ENCODE results near the gene GFOD2.

GFOD2 gene

DNA sequence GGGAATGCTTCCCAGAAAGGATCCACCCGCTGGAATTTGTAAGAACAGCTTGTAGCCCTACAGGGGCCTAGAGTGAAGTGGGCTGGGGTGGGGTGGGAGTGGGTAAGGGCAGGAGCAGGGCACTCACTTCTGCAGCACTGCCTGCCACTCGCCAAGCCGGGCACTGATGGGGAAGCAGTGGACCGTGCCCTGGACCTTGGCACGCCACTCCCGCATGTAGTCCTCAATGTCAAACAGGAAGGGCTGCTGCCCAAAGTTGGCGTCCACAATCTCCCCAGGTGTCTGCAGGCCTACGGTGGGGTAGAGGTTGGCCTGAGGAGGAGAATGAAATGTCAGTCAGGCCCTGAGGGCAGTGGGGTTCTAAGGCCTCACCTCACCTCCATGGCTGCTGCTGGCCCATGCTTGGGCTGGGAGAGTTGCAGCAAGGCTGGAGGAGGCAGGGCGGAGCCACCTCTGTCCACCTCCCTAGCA, 15.7 kb upstream of the GFOD2 start:
- TF ChIP-seq TAF1 (IDR thresholded peaks at IDR 0.05; ENCODE audit: low read depth, low read length) (no peak), POLR2AphosphoS5 (IDR thresholded peaks at IDR 0.05; ENCODE audit: low read depth, low read length) (no peak), PAX5 (IDR thresholded peaks at IDR 0.05; ENCODE audit: insufficient read depth, low read length, severe bottlenecking) (no peak), POU2F2 (IDR thresholded peaks at IDR 0.05; ENCODE audit: low read depth, low read length) (no peak), POLR2A (IDR thresholded peaks at IDR 0.05; ENCODE audit: low read depth, low read length) (no peak), SPI1 (IDR thresholded peaks at IDR 0.05; ENCODE audit: low read depth, low read length) (no peak)
- DNase-seq (ENCODE audit: insufficient read length, low spot score) (no peak), FAIRE-seq (no peak)

DNA sequence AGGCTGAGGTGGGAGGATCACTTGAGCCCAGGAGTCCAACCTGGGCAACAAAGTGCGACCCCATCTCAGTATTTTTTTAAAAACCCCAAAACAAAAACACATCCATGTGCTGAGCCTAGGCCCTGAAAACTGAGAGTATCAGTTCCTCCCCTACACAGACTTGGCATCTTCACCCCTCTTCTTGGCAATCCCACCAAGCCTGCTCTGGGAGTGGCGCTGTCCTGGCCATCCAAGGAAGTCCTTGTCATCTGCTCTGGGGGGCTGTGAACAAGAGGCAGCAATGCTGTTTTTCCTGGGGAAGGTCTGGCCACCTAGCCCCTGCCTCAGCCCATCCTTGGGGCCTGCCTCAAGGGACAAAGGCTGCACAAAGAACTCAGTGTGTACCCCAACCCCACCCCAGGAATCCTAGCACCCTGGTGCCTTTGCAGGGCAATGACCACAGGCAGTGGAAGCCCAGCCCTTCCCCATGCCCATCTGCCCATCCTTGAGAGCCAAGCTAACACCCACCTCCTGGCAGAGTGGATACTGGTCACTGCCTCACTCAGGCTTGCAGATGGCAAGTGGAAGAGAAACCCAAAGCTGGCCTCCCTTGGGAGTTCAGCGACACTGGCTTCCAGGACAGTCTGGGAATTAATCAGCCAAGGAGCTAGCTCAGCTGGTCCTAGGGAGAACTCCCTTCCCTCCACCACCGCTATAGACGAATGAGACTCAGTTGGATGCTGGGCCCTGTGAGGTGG, 14.8 kb upstream of the GFOD2 start:
- DNase-seq (ENCODE audit: insufficient read length, low spot score): no peak
- no peak for FAIRE-seq
- TF ChIP-seq PAX5 (IDR thresholded peaks at IDR 0.05; ENCODE audit: insufficient read depth, low read length, severe bottlenecking): no peak
- no peak for TF ChIP-seq POU2F2 (IDR thresholded peaks at IDR 0.05; ENCODE audit: low read depth, low read length)
- TF ChIP-seq SPI1 (IDR thresholded peaks at IDR 0.05; ENCODE audit: low read depth, low read length): no peak
- TF ChIP-seq POLR2AphosphoS5 (IDR thresholded peaks at IDR 0.05; ENCODE audit: low read depth, low read length): no peak
- no peak for TF ChIP-seq TAF1 (IDR thresholded peaks at IDR 0.05; ENCODE audit: low read depth, low read length)
- no peak for TF ChIP-seq POLR2A (IDR thresholded peaks at IDR 0.05; ENCODE audit: low read depth, low read length)

DNA sequence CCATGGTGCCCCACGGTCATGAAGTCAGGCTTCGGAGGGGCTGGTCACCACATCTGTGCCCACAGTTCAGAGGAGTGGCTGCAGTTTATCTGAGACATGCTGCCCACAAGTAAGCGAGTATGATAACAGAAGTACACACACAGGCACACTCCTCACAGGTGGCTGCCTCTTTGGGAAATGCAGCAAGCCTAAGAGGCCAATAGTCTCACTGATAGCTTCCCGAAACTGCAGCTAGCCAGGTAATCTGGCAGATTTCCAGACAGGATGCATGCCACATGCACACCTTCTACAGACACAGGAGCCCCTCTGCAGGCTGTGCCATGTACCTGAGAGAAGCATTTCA, 12.6 kb upstream of the GFOD2 start:
- DNase-seq (ENCODE audit: insufficient read length, low spot score) (no peak), FAIRE-seq (no peak)
- TF ChIP-seq TAF1 (IDR thresholded peaks at IDR 0.05; ENCODE audit: low read depth, low read length): no peak
- no peak for TF ChIP-seq PAX5 (IDR thresholded peaks at IDR 0.05; ENCODE audit: insufficient read depth, low read length, severe bottlenecking)
- no peak for TF ChIP-seq POLR2AphosphoS5 (IDR thresholded peaks at IDR 0.05; ENCODE audit: low read depth, low read length)
- TF ChIP-seq SPI1 (IDR thresholded peaks at IDR 0.05; ENCODE audit: low read depth, low read length): no peak
- no peak for TF ChIP-seq POU2F2 (IDR thresholded peaks at IDR 0.05; ENCODE audit: low read depth, low read length)

DNA sequence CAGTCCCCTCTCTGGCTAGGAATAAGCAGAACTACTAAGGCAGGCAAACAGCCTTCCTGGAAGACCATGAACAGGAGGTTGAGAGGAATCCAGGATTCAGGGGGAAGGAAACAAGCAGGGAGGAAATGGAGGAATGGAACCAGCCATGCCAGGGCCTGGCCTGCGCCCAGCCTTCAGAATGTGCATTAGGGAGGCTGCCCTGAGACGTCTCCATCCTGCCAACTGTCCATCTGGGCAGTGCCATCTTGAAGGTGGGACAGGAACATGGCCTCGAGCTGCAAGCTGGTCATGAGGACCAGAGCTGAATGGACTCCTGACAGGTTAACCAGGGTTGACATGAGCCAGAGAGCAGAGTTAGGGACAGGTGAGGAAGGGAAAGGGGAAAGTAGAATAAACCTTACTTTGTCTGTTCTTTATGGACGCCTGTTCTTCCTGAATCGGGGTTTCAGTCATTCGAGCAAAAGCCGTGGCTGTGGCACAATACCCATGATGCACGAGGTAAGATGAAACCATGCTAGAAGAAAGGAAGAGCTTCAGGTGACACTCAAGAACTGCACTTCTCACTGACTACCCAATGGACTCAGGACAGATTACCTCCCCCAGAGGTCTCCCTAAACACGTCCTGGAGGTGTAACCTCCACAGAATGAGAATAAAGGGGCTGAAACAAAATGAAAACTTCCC, 12.1 kb upstream of the GFOD2 start:
- TF ChIP-seq TAF1 (IDR thresholded peaks at IDR 0.05; ENCODE audit: low read depth, low read length) (no peak), POLR2A (IDR thresholded peaks at IDR 0.05; ENCODE audit: low read depth, low read length) (no peak), SPI1 (IDR thresholded peaks at IDR 0.05; ENCODE audit: low read depth, low read length) (no peak), POLR2AphosphoS5 (IDR thresholded peaks at IDR 0.05; ENCODE audit: low read depth, low read length) (no peak), POU2F2 (IDR thresholded peaks at IDR 0.05; ENCODE audit: low read depth, low read length) (no peak), PAX5 (IDR thresholded peaks at IDR 0.05; ENCODE audit: insufficient read depth, low read length, severe bottlenecking) (no peak)
- DNase-seq (ENCODE audit: insufficient read length, low spot score) (no peak), FAIRE-seq (no peak)

DNA sequence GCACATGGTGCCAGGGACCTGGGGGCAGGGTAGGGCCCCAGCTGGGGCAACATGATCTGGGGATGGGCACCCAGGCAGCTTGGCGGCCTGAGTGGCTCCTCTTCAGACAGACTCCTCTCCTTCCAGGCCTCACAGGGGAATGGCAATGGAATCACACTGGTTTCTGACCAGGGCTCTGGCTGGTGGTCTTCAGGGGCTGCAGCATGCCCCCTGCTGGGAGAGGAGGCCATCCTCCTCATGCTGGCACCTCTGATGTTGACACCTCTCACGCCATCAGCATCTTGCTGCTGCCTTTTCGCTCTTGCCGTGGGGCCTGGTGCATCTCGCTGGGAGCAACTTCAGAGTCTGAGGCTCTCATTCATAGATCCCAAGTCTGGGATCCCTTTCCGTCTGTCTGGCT, 11.2 kb upstream of the GFOD2 start:
- DNase-seq (ENCODE audit: insufficient read length, low spot score) (no peak), FAIRE-seq (no peak)
- TF ChIP-seq PAX5 (IDR thresholded peaks at IDR 0.05; ENCODE audit: insufficient read depth, low read length, severe bottlenecking) (no peak), TAF1 (IDR thresholded peaks at IDR 0.05; ENCODE audit: low read depth, low read length) (no peak), POLR2A (IDR thresholded peaks at IDR 0.05; ENCODE audit: low read depth, low read length) (no peak), POU2F2 (IDR thresholded peaks at IDR 0.05; ENCODE audit: low read depth, low read length) (no peak), POLR2AphosphoS5 (IDR thresholded peaks at IDR 0.05; ENCODE audit: low read depth, low read length) (no peak)

DNA sequence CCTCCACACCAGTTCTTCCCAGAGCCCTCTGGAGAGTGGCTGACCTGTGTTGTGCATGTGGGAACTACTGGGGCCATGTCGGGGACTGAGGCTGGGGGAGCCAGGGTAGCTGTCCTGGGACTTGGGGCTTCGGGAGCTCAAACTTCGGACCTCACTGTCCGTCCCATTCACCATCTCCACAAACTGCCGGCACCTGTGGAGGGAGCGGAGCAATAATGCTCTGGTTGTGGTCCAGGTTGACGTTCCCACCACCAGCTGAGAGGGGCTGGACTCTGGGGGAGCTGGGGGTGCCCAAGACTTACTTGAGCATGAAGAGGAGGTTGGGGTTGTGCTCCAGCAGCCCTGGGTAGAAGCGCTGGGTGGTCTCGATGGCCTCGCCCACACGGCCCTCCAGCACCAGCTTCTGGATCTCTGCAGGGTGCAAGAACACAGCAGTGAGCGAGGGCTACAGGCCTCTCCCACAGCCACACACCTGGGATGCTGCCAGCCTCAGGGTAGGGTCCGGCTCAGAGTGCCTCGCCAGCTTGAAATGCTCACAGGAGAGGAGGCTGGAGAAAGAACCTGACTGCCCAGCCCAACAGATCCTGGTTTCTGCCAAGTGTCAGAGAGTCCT, 10.6 kb upstream of the GFOD2 start:
- TF ChIP-seq POLR2AphosphoS5 (IDR thresholded peaks at IDR 0.05; ENCODE audit: low read depth, low read length) (no peak), SPI1 (IDR thresholded peaks at IDR 0.05; ENCODE audit: low read depth, low read length) (no peak), POU2F2 (IDR thresholded peaks at IDR 0.05; ENCODE audit: low read depth, low read length) (no peak), PAX5 (IDR thresholded peaks at IDR 0.05; ENCODE audit: insufficient read depth, low read length, severe bottlenecking) (no peak), TAF1 (IDR thresholded peaks at IDR 0.05; ENCODE audit: low read depth, low read length) (no peak), POLR2A (IDR thresholded peaks at IDR 0.05; ENCODE audit: low read depth, low read length) (no peak)
- no peak for FAIRE-seq
- DNase-seq (ENCODE audit: insufficient read length, low spot score): no peak

DNA sequence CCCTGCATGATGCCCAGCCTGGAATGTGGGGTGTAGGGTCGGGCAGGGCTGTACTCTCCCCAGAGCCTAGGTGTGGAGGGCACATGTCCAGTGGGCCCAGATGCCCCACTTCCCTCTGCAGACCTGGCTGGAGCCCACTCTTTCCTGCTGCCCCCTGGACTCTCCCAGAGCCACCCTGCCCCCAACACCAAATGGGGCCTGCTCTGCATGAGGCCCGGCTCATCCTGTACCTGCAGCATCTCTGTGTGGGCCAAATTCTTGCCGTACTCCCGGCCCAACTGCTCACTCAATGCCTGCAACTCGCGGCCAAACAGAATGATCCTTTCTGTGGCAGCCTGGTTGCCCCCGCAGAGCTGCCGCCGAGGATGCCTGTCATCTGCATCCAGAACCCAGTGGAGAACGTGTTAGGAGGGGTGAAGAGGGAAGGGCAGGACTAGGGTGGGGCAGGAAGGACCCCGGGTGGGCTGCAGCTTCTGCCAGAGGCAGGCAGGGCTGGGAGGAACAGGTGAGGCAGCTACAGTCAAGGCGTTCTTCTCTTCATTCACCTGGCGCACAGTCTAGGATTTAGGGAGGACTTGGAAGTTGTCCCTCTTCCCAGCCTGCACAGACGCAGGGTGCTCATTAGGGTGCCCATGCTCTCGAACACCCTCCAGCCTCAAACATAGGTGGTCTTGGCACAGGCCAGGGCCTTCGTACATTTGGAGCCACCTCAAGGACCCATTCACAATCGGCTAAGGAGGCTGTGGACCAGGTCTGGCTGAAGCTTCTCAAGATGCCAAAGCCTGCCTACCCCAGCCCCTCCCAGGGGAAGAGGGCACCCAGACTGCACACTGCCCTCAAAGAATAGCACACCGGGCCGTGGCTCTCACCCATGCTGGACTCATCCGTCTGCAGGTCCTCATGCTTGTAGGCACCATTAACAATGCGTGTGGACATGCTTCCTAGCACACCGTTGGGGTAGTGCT, 8.7 kb upstream of the GFOD2 start:
- FAIRE-seq (no peak), DNase-seq (ENCODE audit: insufficient read length, low spot score) (no peak)
- TF ChIP-seq TAF1 (IDR thresholded peaks at IDR 0.05; ENCODE audit: low read depth, low read length): no peak
- TF ChIP-seq POLR2AphosphoS5 (IDR thresholded peaks at IDR 0.05; ENCODE audit: low read depth, low read length): no peak
- no peak for TF ChIP-seq POU2F2 (IDR thresholded peaks at IDR 0.05; ENCODE audit: low read depth, low read length)
- TF ChIP-seq SPI1 (IDR thresholded peaks at IDR 0.05; ENCODE audit: low read depth, low read length): no peak
- TF ChIP-seq POLR2A (IDR thresholded peaks at IDR 0.05; ENCODE audit: low read depth, low read length): no peak
- no peak for TF ChIP-seq PAX5 (IDR thresholded peaks at IDR 0.05; ENCODE audit: insufficient read depth, low read length, severe bottlenecking)

DNA sequence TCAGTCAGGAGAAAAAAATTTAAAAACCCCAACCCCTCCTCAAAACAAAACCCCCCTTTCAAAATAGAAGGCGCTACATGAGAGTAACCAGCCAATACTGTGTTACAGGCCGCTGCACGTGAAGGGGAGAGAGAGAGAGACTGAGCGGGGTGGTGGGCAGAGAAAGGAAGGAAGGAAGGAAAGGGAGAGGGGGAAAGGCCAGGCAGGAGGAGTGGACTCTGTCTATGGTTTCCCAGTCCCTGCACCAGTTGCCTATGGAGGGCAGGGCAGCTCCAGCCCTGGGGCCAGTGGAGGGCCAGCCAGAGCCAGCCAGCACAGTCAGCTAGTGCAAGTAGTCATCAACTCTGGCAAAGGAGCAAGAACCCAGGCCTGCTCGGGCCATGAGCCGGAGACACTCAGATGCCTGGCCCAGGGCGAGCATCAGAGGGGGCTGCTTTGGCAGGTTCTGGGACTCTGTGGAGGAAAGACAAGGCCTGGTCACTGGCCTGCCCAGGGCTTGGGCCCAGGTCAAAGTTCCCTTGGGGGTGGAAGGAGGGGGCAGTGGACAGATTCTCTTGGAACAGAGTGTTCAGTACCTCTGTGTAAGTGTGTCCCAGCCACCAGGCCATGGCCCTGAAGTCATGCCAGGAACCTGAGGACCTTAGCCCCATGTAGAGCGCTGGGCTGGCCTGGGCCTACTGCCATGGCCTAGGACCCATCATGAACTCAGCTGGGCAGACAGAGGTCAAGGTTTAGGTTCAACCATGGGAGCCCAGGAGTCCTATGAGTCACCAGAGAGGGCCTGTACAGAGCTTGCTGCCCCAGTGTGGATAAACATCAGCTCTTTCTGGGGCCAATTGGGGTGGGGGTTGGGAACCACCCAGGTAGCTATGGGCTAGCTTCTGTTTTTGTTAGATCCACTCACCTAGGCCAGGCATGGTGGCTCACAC, 7.3 kb upstream of the GFOD2 start:
- no peak for DNase-seq (ENCODE audit: insufficient read length, low spot score)
- FAIRE-seq: no peak
- TF ChIP-seq POLR2AphosphoS5 (IDR thresholded peaks at IDR 0.05; ENCODE audit: low read depth, low read length) (no peak), POLR2A (IDR thresholded peaks at IDR 0.05; ENCODE audit: low read depth, low read length) (no peak), SPI1 (IDR thresholded peaks at IDR 0.05; ENCODE audit: low read depth, low read length) (no peak), TAF1 (IDR thresholded peaks at IDR 0.05; ENCODE audit: low read depth, low read length) (no peak), PAX5 (IDR thresholded peaks at IDR 0.05; ENCODE audit: insufficient read depth, low read length, severe bottlenecking) (no peak), POU2F2 (IDR thresholded peaks at IDR 0.05; ENCODE audit: low read depth, low read length) (no peak)
